Panc1 (cell line): Measurements from ENCODE around the gene JOSD1. TPM values are rescaled to one million over a fixed set of nuclear protein-coding genes. Genes with fewer than 3 reads are reported as not detected.

Experiments
- ATAC-seq: fragments of 200-7000 bp; cut with Tn5 transposase; 2 replicates; pipeline ENCODE4 v1.9.1; 2020; ENCODE audit warnings: mild to moderate bottlenecking, moderate library complexity
- BruUV-seq: library from RNA; stranded (reverse); fragments of 400-500 nt; replicated peaks from 2 replicates; lab custom pipeline; 2021; lab: Mats Ljungman, UMichigan
- CTCF ChIA-PET: fragments of 300-600 bp; sonication (Branson Sonifier 250); formaldehyde crosslinking; loops from one replicate; lab custom pipeline; 2022; ENCODE audit warnings: antibody characterized with exemption; lab: Charles Lee
- POLR2A ChIA-PET: fragments of 300-600 bp; sonication (Branson Sonifier 250); formaldehyde crosslinking; loops from one replicate; lab custom pipeline; 2022; ENCODE audit warnings: antibody characterized with exemption; lab: Charles Lee
- DNase-seq: peaks from one replicate; pipeline ENCODE4 v3.0.0-alpha.2; 2010; ENCODE audit warnings: low read depth, low spot score
- H3K27ac ChIP-seq: 2 replicates; pipeline ENCODE4 v1.5.1; 2011; ENCODE audit warnings: mild to moderate bottlenecking, low read length, inconsistent platforms
- H3K27me3 ChIP-seq: fragments of 200-500 bp; sonication (Bioruptor generic); 2 replicates; pipeline ENCODE4 v1.6.0; 2014; ENCODE audit warnings: low read length, inconsistent platforms; ENCODE audit not compliant: control insufficient read depth, insufficient read depth
- H3K36me3 ChIP-seq: fragments of 200-500 bp; sonication (Bioruptor generic); 2 replicates; pipeline ENCODE4 v1.5.1; 2014; ENCODE audit warnings: inconsistent platforms, mild to moderate bottlenecking, low read length, moderate library complexity; ENCODE audit not compliant: control insufficient read depth, insufficient read depth
- H3K4me1 ChIP-seq: 2 replicates; pipeline ENCODE4 v1.5.1; 2011; ENCODE audit warnings: inconsistent platforms, mild to moderate bottlenecking, low read length, moderate library complexity; ENCODE audit not compliant: control insufficient read depth, insufficient read depth
- H3K4me3 ChIP-seq, 2 experiments: 2 replicates each; pipeline ENCODE4 v1.5.1; 2011 to 2012; ENCODE audit warnings: low read depth in 2 of 2, low read length in 2 of 2, mild to moderate bottlenecking in 2 of 2, inconsistent platforms in 1 of 2, moderate library complexity in 1 of 2
- H3K9me3 ChIP-seq: fragments of 200-500 bp; sonication (Bioruptor generic); 2 replicates; pipeline ENCODE4 v1.5.1; 2014; ENCODE audit warnings: low read depth, mild to moderate bottlenecking, inconsistent platforms, low read length, moderate library complexity; ENCODE audit not compliant: control insufficient read depth, insufficient read depth
- POLR2AphosphoS5 ChIP-seq: IDR thresholded peaks from 2 replicates; pipeline ENCODE4 v1.6.1; 2012; ENCODE audit warnings: mild to moderate bottlenecking, low read depth, low read length, moderate library complexity
- SIN3A ChIP-seq: IDR thresholded peaks from 2 replicates; pipeline ENCODE4 v1.6.1; 2012; ENCODE audit warnings: low read depth, mild to moderate bottlenecking, low read length, moderate library complexity, borderline replicate concordance; ENCODE audit not compliant: insufficient read depth
- TCF7L2 ChIP-seq: IDR thresholded peaks from 2 replicates; pipeline ENCODE4 v1.6.1; 2011; ENCODE audit warnings: mild to moderate bottlenecking, low read depth, low read length, inconsistent platforms
- in situ Hi-C: cut with HindIII; loops from 2 replicates; pipeline ENCODE4 v1.10.0; 2016; ENCODE audit warnings: low sequenced_read_pairs, low pct_unique_long_range_greater_than_20kb
- intact Hi-C: fragments of 100-400 bp; cut with micrococcal nuclease; formaldehyde crosslinking; loops from one replicate; pipeline ENCODE4 v1.10.0; 2022; ENCODE audit not compliant: unreplicated experiment
- total RNA-seq: library from RNA; stranded (reverse); gene quantifications from one replicate; pipeline ENCODE4 v1.2.1, GENCODE V29; 2021; ENCODE audit not compliant: unreplicated experiment
- TF ChIP-seq, protein P1 (sequence below), 2 experiments: IDR thresholded peaks; 2 replicates each; pipeline ENCODE4 v1.6.1; 2011 to 2012; ENCODE audit warnings: low read depth in 2 of 2, control low read depth in 1 of 2, low read length in 1 of 2, mild to moderate bottlenecking in 1 of 2, moderate library complexity in 1 of 2; ENCODE audit not compliant: insufficient read depth in 1 of 2
- TF ChIP-seq, protein P2 (sequence below): fragments of 450-650 bp; IDR thresholded peaks from 2 replicates; pipeline ENCODE4 v1.5.1; 2017; ENCODE audit warnings: mild to moderate bottlenecking

JOSD1 gene
- total RNA-seq, 1 experiment from 2014 or later: 35.1 TPM

DNA sequence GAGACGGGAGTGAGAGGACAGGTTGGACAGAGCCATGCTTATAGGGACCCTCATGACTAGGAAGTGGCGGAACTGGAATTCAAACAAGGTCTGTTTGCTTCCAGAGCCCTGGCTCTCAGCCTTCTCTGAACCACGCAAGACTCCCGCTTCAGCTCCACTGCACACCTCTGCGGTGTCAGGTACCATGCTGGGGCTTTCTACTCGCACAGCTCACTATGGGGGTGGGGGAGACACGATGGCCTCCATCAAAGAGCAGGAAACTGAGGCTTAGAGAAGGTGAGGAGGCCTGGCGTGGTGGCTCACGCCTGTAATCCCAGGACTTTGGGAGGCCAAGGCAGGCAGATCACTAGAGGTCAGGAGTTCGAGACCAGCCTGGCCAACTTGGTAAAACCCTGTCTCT lies 40.8 kb upstream of the JOSD1 start:
- ATAC-seq (no peak), DNase-seq (no peak)
- Histone ChIP-seq H3K27me3 (no peaks in the 10 kb centered on the region), H3K9me3 (no peaks in the 10 kb centered on the region), H3K4me3 (no peak overlapping the region), H3K36me3 (no peaks in the 10 kb centered on the region), H3K27ac (no peak overlapping the region), H3K4me1 (no peaks in the 10 kb centered on the region)
- TF ChIP-seq, protein P1, sequence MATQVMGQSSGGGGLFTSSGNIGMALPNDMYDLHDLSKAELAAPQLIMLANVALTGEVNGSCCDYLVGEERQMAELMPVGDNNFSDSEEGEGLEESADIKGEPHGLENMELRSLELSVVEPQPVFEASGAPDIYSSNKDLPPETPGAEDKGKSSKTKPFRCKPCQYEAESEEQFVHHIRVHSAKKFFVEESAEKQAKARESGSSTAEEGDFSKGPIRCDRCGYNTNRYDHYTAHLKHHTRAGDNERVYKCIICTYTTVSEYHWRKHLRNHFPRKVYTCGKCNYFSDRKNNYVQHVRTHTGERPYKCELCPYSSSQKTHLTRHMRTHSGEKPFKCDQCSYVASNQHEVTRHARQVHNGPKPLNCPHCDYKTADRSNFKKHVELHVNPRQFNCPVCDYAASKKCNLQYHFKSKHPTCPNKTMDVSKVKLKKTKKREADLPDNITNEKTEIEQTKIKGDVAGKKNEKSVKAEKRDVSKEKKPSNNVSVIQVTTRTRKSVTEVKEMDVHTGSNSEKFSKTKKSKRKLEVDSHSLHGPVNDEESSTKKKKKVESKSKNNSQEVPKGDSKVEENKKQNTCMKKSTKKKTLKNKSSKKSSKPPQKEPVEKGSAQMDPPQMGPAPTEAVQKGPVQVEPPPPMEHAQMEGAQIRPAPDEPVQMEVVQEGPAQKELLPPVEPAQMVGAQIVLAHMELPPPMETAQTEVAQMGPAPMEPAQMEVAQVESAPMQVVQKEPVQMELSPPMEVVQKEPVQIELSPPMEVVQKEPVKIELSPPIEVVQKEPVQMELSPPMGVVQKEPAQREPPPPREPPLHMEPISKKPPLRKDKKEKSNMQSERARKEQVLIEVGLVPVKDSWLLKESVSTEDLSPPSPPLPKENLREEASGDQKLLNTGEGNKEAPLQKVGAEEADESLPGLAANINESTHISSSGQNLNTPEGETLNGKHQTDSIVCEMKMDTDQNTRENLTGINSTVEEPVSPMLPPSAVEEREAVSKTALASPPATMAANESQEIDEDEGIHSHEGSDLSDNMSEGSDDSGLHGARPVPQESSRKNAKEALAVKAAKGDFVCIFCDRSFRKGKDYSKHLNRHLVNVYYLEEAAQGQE (IDR thresholded peaks at IDR 0.05; ENCODE audit: insufficient read depth in 1 of 2, low read depth in 2 of 2, low read length in 1 of 2): no peak
- TF ChIP-seq, protein P2, sequence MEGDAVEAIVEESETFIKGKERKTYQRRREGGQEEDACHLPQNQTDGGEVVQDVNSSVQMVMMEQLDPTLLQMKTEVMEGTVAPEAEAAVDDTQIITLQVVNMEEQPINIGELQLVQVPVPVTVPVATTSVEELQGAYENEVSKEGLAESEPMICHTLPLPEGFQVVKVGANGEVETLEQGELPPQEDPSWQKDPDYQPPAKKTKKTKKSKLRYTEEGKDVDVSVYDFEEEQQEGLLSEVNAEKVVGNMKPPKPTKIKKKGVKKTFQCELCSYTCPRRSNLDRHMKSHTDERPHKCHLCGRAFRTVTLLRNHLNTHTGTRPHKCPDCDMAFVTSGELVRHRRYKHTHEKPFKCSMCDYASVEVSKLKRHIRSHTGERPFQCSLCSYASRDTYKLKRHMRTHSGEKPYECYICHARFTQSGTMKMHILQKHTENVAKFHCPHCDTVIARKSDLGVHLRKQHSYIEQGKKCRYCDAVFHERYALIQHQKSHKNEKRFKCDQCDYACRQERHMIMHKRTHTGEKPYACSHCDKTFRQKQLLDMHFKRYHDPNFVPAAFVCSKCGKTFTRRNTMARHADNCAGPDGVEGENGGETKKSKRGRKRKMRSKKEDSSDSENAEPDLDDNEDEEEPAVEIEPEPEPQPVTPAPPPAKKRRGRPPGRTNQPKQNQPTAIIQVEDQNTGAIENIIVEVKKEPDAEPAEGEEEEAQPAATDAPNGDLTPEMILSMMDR: no peak
- TF ChIP-seq POLR2AphosphoS5 (no peak), TCF7L2 (no peak), SIN3A (no peak)
- in situ Hi-C loops (no loop called here), intact Hi-C loops (no loop called here)
- no TSS peak for BruUV-seq
- POLR2A ChIA-PET: no interaction called here
- CTCF ChIA-PET: no interaction called here

DNA sequence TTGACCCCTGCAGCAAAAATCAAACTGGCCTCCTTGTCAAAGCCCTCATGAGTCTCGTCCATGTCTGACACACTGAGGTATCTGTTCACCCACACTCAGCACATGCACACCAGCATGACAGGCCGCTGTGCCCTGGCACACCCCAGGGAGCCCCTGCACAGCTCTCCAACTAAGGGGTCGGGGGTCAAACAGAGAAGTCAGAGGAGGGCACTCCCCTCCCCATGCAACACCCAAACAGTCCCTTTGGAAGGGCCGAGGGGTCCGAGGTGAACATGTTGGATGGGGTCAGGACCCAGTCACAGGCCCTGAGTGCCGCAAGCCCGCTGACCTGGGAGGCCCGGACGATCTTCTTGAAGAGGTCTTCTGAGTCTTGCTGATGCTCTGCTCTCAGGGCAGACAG lies 40.4 kb upstream of the JOSD1 start:
- in situ Hi-C loops (no loop called here), intact Hi-C loops (no loop called here)
- no peak for DNase-seq
- Histone ChIP-seq H3K36me3 (no peaks in the 10 kb centered on the region), H3K4me1 (no peaks in the 10 kb centered on the region), H3K27me3 (no peaks in the 10 kb centered on the region), H3K4me3 (no peak overlapping the region), H3K9me3 (no peaks in the 10 kb centered on the region), H3K27ac (no peak overlapping the region)
- ATAC-seq: no peak
- no TSS peak for BruUV-seq
- TF ChIP-seq TCF7L2 (no peak), SIN3A (no peak)
- ChIA-PET CTCF (no interaction called here), POLR2A (no interaction called here)

DNA sequence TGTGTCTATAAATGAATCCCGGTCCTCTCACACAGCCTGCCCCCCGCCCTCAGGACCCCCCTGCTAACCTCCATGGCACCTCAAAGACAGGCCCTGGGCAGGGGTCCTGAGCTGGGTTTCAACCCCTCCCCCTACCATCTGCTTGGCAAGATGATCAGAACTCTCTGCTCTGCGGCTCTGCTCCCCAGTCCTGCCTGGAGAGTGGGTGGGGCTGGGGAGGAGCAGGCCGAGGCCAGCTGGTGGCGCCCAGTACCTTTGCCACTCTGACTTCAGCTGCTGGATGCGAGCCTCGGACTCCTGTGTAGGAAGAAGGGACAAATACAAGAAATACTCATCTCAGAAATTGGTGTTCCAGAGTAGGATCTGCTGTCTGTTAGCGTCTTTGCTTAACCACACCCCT lies 40.0 kb upstream of the JOSD1 start:
- POLR2A ChIA-PET: interaction anchor here (0.6 kb wide), 1 partner anchor 20 kb away, joined by 6 read pairs; no protein-coding TSS in a partner anchor
- H3K9me3 ChIP-seq: no peaks in the 10 kb centered on the region
- no peak overlapping the region for H3K27ac ChIP-seq
- CTCF ChIA-PET: no interaction called here
- no peak for DNase-seq
- H3K36me3 ChIP-seq: no peaks in the 10 kb centered on the region
- TF ChIP-seq, protein P1 (IDR thresholded peaks at IDR 0.05; ENCODE audit: insufficient read depth in 1 of 2, low read depth in 2 of 2, low read length in 1 of 2): no peak
- no peak for TF ChIP-seq POLR2AphosphoS5
- TF ChIP-seq TCF7L2: no peak
- no peak for TF ChIP-seq SIN3A
- no peak overlapping the region for H3K4me3 ChIP-seq
- BruUV-seq: no TSS peak
- no peaks in the 10 kb centered on the region for H3K27me3 ChIP-seq
- intact Hi-C loops (no loop called here), in situ Hi-C loops (no loop called here)
- H3K4me1 ChIP-seq: no peaks in the 10 kb centered on the region
- ATAC-seq: no peak
